C4-2B (cell line): Measurements from ENCODE around the gene DLGAP4.

Source experiments
- H3K27ac ChIP-seq: fragments of 450-650 bp; 2 replicates; pipeline ENCODE4 v1.5.1; 2017
- ZFX ChIP-seq: fragments of 450-650 bp; IDR thresholded peaks from 2 replicates; pipeline ENCODE4 v1.6.1; 2017
- TF ChIP-seq, protein P1 (sequence below): fragments of 450-650 bp; conservative IDR thresholded peaks from 2 replicates; pipeline ENCODE4 v1.5.1; 2017; ENCODE audit warnings: mild to moderate bottlenecking

Gene DLGAP4

DNA sequence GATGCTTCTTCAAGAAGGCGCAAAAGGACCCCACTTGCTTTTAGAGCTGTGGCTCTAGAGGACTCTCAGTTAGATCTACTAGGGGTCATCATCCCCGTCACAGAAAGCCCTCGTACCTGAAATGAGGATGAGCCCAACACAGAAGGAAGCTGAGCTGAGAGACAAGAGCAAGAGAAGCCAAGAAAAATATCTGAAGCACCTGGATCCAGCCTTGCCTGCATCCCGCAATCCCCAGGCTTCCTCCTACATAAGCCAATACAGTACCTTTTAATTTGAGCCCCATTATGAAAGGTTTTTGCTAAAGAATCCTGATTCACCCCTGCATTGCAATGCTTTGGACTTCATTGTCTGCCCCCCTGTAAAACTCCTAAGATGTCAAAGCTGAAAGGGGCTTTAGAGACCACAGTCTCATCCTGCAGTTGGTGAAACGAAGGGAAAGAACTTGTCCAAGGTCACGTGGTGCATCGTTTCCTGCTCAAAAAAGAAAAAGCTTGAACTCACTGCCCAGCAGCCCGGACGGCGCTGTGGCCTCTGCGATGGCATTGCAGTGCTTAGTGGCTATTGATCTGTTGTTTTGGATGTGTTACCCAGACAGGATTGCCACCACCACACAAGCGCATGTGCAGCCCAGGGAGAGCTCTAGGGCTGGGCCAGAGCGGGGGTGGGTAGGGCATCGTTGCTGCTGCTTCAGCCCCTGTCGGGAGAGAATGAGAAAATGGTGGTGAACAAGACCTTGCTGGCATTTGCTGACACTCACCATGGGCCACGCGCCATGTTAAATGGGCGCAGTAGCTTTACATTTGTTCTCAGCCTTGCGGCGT, 41.5 kb upstream of the DLGAP4 start:
- H3K27ac ChIP-seq: no peak overlapping the region
- TF ChIP-seq ZFX: no peak
- TF ChIP-seq, protein P1, sequence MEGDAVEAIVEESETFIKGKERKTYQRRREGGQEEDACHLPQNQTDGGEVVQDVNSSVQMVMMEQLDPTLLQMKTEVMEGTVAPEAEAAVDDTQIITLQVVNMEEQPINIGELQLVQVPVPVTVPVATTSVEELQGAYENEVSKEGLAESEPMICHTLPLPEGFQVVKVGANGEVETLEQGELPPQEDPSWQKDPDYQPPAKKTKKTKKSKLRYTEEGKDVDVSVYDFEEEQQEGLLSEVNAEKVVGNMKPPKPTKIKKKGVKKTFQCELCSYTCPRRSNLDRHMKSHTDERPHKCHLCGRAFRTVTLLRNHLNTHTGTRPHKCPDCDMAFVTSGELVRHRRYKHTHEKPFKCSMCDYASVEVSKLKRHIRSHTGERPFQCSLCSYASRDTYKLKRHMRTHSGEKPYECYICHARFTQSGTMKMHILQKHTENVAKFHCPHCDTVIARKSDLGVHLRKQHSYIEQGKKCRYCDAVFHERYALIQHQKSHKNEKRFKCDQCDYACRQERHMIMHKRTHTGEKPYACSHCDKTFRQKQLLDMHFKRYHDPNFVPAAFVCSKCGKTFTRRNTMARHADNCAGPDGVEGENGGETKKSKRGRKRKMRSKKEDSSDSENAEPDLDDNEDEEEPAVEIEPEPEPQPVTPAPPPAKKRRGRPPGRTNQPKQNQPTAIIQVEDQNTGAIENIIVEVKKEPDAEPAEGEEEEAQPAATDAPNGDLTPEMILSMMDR: no peak

DNA sequence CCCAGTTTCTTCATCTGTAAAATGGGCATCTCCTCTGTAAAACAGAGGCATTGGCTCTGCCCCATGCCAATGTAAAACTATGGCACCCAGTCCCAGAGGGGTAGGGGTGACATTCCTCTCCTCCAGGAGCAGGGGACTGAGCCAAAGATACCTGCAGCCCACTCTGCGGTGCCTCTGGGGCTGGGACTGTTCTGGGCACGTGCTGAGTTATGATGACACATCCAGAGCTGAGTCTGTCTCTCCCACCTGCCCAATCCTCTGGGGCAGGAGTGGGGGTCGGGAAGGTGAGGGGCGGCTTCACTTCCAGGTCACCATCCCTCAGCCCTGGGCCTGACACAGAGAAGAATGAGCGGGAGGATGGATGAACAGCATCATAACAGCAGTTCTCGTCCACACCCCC, 40.0 kb upstream of the DLGAP4 start:
- TF ChIP-seq ZFX: no peak
- TF ChIP-seq, protein P1: no peak
- H3K27ac ChIP-seq: no peak overlapping the region

DNA sequence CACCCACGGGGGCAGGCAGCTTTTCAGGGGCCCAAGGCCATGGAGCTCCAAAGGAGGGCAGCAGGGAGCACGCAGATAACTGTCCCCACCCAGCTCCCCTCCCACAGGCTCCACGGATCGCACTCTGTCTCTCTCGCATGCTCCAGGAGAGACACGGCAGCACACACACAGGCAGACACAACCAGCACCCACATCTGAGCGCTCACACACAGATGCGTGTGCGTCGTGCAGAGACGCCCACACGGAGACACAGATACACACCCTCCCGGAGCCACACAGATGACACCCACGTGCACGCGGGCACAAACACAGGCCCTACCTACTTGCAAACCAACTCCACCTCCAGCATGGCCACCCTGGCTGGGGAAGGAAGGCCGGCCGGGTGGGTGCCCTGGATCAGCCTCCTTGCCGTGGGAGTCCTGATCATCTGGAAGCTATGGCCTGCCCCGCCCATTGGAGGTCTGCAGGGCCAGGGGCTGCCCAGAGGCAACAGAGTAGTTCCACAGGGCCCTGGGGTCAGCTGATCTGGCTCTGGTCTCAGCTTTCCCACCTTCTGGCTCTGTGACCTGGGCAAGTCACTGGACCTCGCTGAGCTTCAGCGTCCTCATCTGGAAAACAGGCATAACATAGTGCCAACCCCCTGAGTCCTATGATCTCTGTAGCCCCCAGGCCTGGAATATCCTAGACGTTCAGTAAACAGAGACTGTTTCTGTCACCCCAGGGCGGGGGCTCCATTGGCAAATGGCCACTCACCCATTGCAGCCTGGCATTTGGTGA, 38.3 kb upstream of the DLGAP4 start:
- H3K27ac ChIP-seq: no peak overlapping the region
- TF ChIP-seq, protein P1: no peak
- no peak for TF ChIP-seq ZFX

DNA sequence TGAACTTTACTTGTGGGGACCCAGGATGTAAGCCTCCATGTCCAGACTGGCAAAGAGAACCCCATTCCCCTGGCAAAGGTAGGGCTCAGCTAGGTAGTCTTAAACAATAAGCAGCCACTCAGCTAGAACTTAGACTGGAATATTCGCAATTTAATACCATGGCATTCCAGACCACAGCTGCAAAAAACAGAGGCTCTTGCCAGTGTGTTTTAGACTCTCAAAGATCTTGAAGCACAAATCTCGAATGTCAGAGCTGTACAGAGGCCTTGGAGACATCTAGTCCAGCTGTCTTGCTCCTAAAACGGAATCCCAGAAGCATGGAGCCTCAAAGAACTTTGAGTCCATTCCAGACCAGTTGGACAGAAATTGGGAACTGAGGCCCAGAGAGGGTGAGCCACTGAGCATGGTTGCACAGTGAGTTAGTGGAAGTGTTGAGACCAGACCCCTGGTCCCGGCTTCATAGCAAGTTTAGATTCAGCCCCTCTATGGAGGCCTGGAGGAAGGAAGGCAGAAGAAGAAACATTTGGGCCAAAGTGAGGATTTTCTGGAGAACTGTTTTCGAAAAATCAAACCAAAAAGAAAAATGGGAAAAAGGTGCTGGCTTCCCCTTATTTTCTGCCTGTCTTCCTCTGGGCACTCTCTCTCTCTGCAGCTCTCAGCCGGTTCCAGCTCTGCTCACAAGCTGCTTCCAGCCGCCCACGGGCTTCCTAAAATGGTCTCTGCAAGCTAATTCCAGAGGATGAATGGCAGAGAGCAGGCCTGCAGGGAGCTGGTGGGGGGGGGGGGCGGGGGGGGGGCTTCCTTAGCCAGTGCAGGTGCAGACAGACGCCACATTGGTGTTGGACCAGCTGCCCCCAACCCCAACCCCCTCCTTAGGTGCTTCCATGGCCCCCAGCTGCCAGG, 37.4 kb upstream of the DLGAP4 start:
- H3K27ac ChIP-seq: no peak overlapping the region
- TF ChIP-seq, protein P1: no peak
- TF ChIP-seq ZFX: no peak

DNA sequence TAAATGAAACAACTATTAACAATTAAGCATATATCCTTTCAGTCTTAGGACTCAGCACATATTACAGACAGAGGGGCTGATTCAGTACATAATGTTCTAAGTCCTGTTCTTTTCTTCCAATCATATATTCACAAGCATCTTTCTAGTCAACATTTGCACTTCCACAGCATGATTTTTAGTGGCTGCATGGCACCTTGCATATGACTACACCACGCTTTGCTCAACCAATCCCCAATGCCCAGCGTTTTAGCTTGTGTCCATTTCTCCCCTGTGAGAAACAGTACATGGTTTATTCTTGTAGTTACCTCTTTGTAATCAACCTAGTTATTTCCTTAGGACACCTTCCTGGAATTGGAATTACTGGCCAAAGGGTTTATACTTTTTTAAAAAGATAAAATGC, 36.6 kb upstream of the DLGAP4 start:
- no peak overlapping the region for H3K27ac ChIP-seq
- TF ChIP-seq, protein P1: no peak
- no peak for TF ChIP-seq ZFX

DNA sequence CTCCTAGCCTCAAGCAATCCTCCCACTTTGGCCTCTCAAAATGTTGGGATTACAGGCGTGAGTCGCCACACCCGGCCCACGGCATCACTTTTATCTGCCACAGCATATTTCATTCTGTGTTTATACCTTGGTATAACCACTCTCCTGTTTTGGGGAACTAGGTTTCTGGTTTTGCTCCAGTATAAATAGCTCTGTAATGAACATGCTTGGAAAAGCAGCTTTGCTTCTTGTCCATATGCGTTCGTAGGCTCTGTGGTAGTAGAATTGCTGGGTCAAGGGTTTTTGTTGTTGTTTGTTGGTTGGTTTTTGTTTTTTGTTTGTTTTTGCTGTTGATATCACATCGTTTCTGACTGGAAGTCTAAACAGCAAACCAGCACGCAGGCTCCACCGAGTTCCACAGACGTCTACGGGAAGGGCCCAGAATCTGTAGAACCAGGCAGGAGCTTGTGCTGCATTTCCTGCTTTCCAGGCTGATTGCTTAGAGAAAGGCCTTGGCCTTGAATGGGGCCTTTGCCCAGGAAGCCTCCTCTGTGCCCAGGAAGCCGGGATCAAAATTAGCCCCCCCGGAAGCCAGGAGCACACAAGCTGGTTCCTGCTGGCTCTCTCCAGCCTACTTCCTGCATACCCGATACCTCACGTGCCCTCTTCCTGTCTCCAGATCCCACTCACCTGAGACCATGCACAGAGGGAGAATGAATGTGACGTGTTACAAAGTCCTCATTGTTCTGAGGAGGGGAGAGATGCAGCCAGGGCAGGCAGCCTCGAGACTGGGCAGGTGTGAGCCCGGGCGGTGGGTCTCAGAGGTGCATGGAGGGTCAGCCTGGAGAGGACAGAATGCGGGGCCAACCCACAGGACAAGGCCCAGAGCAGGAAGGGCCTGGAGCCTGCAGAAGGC, 35.1 kb upstream of the DLGAP4 start:
- TF ChIP-seq ZFX: no peak
- TF ChIP-seq, protein P1: no peak
- no peak overlapping the region for H3K27ac ChIP-seq
